HEK293 (cell line): ENCODE data around the gene PSMD9.

Source experiments
- CTCF ChIA-PET: fragments of 350-600 bp; formaldehyde crosslinking; extraction: SDS; loops from one replicate; lab custom pipeline; 2021; ENCODE audit warnings: antibody characterized with exemption; lab: Yijun Ruan, JAX
- POLR2A ChIA-PET: fragments of 300-600 bp; formaldehyde crosslinking; extraction: SDS; loops from one replicate; lab custom pipeline; 2020; ENCODE audit warnings: antibody characterized with exemption, inconsistent platforms; lab: Yijun Ruan, JAX
- H3K27ac ChIP-seq: fragments of 200-500 bp; sonication (Bioruptor generic); 2 replicates; pipeline ENCODE4 v1.5.1; 2014; ENCODE audit warnings: low read depth, low read length, control low read depth, inconsistent platforms; ENCODE audit errors: extremely low read depth
- H3K36me3 ChIP-seq, 2 experiments: fragments of 200-500 bp in 1 of 2; sonication (Bioruptor generic) in 1 of 2; 1 replicate in 1 of 2; 2 replicates in 1 of 2; pipeline ENCODE4 v1.5.1; 2014 to 2017; ENCODE audit warnings: inconsistent platforms in 2 of 2, low read length in 2 of 2; ENCODE audit not compliant: control insufficient read depth in 2 of 2, insufficient read depth in 1 of 2
- H3K4me1 ChIP-seq: fragments of 200-500 bp; sonication (Bioruptor generic); 2 replicates; pipeline ENCODE4 v1.5.1; 2014; ENCODE audit warnings: mild to moderate bottlenecking, low read length, inconsistent platforms; ENCODE audit not compliant: control insufficient read depth, insufficient read depth
- H3K4me3 ChIP-seq: 2 replicates; pipeline ENCODE4 v1.5.1; 2011; ENCODE audit warnings: low read depth, mild to moderate bottlenecking, control low read depth, low read length, moderate library complexity
- H3K9me3 ChIP-seq: fragments of 200-500 bp; sonication (Bioruptor generic); 2 replicates; pipeline ENCODE4 v1.5.1; 2014; ENCODE audit warnings: low read depth, low read length, inconsistent platforms; ENCODE audit not compliant: control insufficient read depth, insufficient read depth
- BCL11B ChIP-seq: fragments of 450-650 bp; formaldehyde crosslinking; IDR thresholded peaks from 2 replicates; pipeline ENCODE4 v1.5.1; 2016; ENCODE audit warnings: low read depth, missing biosample characterization, missing genetic modification characterization
- GLIS1 ChIP-seq: fragments of 450-650 bp; formaldehyde crosslinking; IDR thresholded peaks from 2 replicates; pipeline ENCODE4 v1.5.1; 2016; ENCODE audit warnings: missing biosample characterization, missing genetic modification characterization
- GLIS2 ChIP-seq: fragments of 450-650 bp; formaldehyde crosslinking; IDR thresholded peaks from 2 replicates; pipeline ENCODE4 v1.5.1; 2016; ENCODE audit warnings: missing biosample characterization, missing genetic modification characterization
- KLF7 ChIP-seq: fragments of 450-650 bp; formaldehyde crosslinking; IDR thresholded peaks from 2 replicates; pipeline ENCODE4 v1.5.1; 2016; ENCODE audit warnings: missing biosample characterization, missing genetic modification characterization, borderline replicate concordance
- SALL2 ChIP-seq: fragments of 450-650 bp; formaldehyde crosslinking; IDR thresholded peaks from 2 replicates; pipeline ENCODE4 v1.5.0; 2017; ENCODE audit warnings: missing biosample characterization, mild to moderate bottlenecking, missing genetic modification characterization, borderline replicate concordance
- TRIM28 ChIP-seq: IDR thresholded peaks from 2 replicates; pipeline ENCODE4 v1.6.1; 2011; ENCODE audit warnings: low read length, control low read depth, borderline replicate concordance
- YY1 ChIP-seq: fragments of 450-650 bp; formaldehyde crosslinking; IDR thresholded peaks from 2 replicates; pipeline ENCODE4 v1.5.1; 2018; ENCODE audit warnings: missing biosample characterization, missing genetic modification characterization
- ZIC2 ChIP-seq: fragments of 450-650 bp; formaldehyde crosslinking; IDR thresholded peaks from 2 replicates; pipeline ENCODE4 v1.5.1; 2016; ENCODE audit warnings: missing biosample characterization, missing genetic modification characterization
- ZNF10 ChIP-seq: fragments of 450-650 bp; formaldehyde crosslinking; IDR thresholded peaks from 2 replicates; pipeline ENCODE4 v1.5.1; 2017; ENCODE audit warnings: missing biosample characterization, missing genetic modification characterization
- ZNF112 ChIP-seq: fragments of 450-650 bp; formaldehyde crosslinking; IDR thresholded peaks from 2 replicates; pipeline ENCODE4 v1.5.0; 2017; ENCODE audit warnings: missing biosample characterization, missing genetic modification characterization
- ZNF146 ChIP-seq: fragments of 450-650 bp; formaldehyde crosslinking; IDR thresholded peaks from 2 replicates; pipeline ENCODE4 v1.5.1; 2016; ENCODE audit warnings: missing biosample characterization, missing genetic modification characterization
- ZNF184 ChIP-seq: fragments of 450-650 bp; IDR thresholded peaks from 2 replicates; pipeline ENCODE4 v1.5.1; 2018; ENCODE audit warnings: missing biosample characterization, mild to moderate bottlenecking, missing genetic modification characterization
- ZNF341 ChIP-seq: fragments of 450-650 bp; formaldehyde crosslinking; IDR thresholded peaks from 2 replicates; pipeline ENCODE4; 2016; ENCODE audit warnings: low read depth, missing biosample characterization, missing genetic modification characterization
- ZNF473 ChIP-seq: fragments of 450-650 bp; formaldehyde crosslinking; IDR thresholded peaks from 2 replicates; pipeline ENCODE4 v1.5.1; 2017; ENCODE audit warnings: missing biosample characterization, missing genetic modification characterization
- ZNF555 ChIP-seq: fragments of 450-650 bp; formaldehyde crosslinking; conservative IDR thresholded peaks from 2 replicates; pipeline ENCODE4 v1.5.1; 2017; ENCODE audit warnings: missing biosample characterization, mild to moderate bottlenecking, missing genetic modification characterization, inconsistent platforms
- ZNF558 ChIP-seq: fragments of 450-650 bp; formaldehyde crosslinking; IDR thresholded peaks from 2 replicates; pipeline ENCODE4 v1.5.1; 2016; ENCODE audit warnings: missing biosample characterization, missing genetic modification characterization
- ZNF830 ChIP-seq: fragments of 450-650 bp; IDR thresholded peaks from 2 replicates; pipeline ENCODE4 v1.5.0; 2018; ENCODE audit warnings: missing biosample characterization, missing genetic modification characterization, low read depth, mild to moderate bottlenecking, moderate library complexity
- TF ChIP-seq, protein P1 (sequence below): fragments of 450-650 bp; formaldehyde crosslinking; IDR thresholded peaks from 2 replicates; pipeline ENCODE4 v1.5.1; 2017; ENCODE audit warnings: missing biosample characterization, missing genetic modification characterization
- TF ChIP-seq, protein P2 (sequence below): fragments of 450-650 bp; formaldehyde crosslinking; IDR thresholded peaks from 2 replicates; pipeline ENCODE4 v1.5.1; 2016; ENCODE audit warnings: missing biosample characterization, missing genetic modification characterization
- TF ChIP-seq, protein P3 (sequence below): fragments of 450-650 bp; IDR thresholded peaks from 2 replicates; pipeline ENCODE4 v1.5.1; 2018; ENCODE audit warnings: missing biosample characterization, missing genetic modification characterization

PSMD9 gene

DNA sequence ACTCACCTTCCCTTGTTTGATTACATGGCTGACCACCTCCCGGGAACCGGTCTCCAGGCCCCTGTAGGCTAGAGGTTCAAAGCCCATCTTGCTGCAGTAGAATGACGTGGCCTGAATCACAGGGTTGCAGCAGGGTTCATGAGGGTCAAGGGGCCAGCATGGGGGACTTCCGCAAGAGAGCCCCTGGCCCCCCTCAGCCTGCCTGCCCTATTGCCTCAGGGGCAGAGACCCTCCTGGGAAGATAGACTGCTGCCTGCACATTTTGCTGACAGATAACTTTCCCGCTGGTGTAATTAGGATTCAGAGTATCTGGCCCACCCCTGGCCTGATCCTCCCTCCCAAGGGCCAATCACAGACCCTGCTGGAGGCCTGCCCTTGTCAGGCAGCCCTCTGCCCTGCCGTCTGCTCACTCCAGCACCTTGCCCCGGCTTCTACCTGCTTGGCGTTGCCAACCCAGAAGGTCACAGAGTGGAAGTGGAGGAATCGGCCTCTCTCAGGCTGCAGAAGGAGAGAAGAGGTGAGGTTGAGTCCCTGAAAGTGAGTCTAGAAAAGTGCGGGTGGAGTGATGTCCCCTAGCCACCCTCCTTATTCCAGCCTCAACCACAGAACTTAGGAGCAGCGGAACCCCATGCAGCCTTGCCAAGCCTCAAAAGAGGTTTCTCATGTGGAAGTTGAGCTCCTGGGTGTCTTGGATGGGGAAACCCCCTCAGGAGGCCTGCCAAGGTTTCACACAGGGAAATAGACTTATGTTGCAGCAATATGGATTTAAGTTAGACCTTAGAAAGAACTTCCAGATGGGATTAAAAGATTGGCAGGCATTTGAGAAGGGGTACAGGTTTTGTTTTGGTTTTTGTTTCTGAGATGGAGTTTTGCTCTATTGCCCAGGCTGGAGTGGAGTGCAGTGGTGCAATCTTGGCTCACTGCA, 31.0 kb upstream of the PSMD9 start:
- H3K9me3 ChIP-seq = no peaks in the 10 kb centered on the region
- no peak overlapping the region for H3K4me3 ChIP-seq
- POLR2A ChIA-PET = no interaction called here
- CTCF ChIA-PET = interaction anchor here (0.6 to 1.5 kb wide), 3 partner anchors 30 to 207 kb away, joined by 3 to 6 read pairs (median 3); no protein-coding TSS in a partner anchor
- no peaks in the 10 kb centered on the region for H3K36me3 ChIP-seq
- peaks cover 8% of the 10 kb centered on the region; the same call in 1 of the 2 replicates for H3K4me1 ChIP-seq
- TF ChIP-seq ZNF146 (tag by site-specific recombination) (no peak), ZNF341 (no peak), YY1 (tag by site-specific recombination) (no peak), KLF7 (tag by site-specific recombination) (no peak), GLIS1 (0 out of 2 replicates have a peak, but pooled peaks have one; percentile 37), ZNF830 (tag by site-specific recombination) (no peak), ZNF558 (tag by site-specific recombination) (no peak), ZNF10 (tag by site-specific recombination) (no peak), SALL2 (tag by site-specific recombination) (no peak), GLIS2 (0 out of 2 replicates have a peak, but pooled peaks have one; percentile 11), ZNF555 (tag by site-specific recombination) (no peak), ZIC2 (tag by site-specific recombination) (peak; percentile 35; the same call in 1 of the 2 replicates), TRIM28 (no peak)
- TF ChIP-seq, protein P1, sequence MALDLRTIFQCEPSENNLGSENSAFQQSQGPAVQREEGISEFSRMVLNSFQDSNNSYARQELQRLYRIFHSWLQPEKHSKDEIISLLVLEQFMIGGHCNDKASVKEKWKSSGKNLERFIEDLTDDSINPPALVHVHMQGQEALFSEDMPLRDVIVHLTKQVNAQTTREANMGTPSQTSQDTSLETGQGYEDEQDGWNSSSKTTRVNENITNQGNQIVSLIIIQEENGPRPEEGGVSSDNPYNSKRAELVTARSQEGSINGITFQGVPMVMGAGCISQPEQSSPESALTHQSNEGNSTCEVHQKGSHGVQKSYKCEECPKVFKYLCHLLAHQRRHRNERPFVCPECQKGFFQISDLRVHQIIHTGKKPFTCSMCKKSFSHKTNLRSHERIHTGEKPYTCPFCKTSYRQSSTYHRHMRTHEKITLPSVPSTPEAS (tag by site-specific recombination) = no peak
- TF ChIP-seq, protein P2, sequence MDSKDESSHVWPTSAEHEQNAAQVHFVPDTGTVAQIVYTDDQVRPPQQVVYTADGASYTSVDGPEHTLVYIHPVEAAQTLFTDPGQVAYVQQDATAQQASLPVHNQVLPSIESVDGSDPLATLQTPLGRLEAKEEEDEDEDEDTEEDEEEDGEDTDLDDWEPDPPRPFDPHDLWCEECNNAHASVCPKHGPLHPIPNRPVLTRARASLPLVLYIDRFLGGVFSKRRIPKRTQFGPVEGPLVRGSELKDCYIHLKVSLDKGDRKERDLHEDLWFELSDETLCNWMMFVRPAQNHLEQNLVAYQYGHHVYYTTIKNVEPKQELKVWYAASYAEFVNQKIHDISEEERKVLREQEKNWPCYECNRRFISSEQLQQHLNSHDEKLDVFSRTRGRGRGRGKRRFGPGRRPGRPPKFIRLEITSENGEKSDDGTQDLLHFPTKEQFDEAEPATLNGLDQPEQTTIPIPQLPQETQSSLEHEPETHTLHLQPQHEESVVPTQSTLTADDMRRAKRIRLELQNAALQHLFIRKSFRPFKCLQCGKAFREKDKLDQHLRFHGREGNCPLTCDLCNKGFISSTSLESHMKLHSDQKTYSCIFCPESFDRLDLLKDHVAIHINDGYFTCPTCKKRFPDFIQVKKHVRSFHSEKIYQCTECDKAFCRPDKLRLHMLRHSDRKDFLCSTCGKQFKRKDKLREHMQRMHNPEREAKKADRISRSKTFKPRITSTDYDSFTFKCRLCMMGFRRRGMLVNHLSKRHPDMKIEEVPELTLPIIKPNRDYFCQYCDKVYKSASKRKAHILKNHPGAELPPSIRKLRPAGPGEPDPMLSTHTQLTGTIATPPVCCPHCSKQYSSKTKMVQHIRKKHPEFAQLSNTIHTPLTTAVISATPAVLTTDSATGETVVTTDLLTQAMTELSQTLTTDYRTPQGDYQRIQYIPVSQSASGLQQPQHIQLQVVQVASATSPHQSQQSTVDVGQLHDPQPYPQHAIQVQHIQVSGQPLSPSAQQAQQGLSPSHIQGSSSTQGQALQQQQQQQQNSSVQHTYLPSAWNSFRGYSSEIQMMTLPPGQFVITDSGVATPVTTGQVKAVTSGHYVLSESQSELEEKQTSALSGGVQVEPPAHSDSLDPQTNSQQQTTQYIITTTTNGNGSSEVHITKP (tag by site-specific recombination) = no peak
- H3K27ac ChIP-seq = no peak overlapping the region

DNA sequence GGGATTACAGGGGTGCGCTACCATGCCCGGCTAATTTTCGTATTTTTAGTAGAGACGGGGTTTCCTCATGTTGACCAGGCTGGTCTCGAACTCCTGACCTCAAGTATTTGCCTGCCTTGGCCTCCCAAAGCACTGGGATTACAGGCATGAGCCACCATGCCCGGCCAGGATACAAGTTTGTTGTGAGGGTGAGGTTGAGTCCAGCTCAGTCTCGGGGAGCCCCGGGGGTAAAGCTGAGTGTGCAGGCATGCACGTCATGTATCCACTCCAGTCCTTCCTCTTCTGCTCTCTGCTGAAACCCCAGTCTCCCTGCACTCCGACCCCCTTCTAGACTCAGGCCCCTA, 30.3 kb upstream of the PSMD9 start:
- ChIA-PET CTCF (interaction anchor here (0.7 to 1.5 kb wide), 3 partner anchors 25 to 206 kb away, joined by 3 read pairs; no protein-coding TSS in a partner anchor), POLR2A (interaction anchor here (1.5 kb wide), 1 partner anchor 14 kb away, joined by 4 read pairs; no protein-coding TSS in a partner anchor)
- Histone ChIP-seq H3K4me3 (no peak overlapping the region), H3K4me1 (peaks cover 8% of the 10 kb centered on the region; the same call in 1 of the 2 replicates)
- TF ChIP-seq ZNF112 (tag by site-specific recombination) (no peak), ZNF473 (tag by site-specific recombination) (no peak), ZNF184 (tag by site-specific recombination) (no peak), BCL11B (tag by site-specific recombination) (no peak)
- TF ChIP-seq, protein P3, sequence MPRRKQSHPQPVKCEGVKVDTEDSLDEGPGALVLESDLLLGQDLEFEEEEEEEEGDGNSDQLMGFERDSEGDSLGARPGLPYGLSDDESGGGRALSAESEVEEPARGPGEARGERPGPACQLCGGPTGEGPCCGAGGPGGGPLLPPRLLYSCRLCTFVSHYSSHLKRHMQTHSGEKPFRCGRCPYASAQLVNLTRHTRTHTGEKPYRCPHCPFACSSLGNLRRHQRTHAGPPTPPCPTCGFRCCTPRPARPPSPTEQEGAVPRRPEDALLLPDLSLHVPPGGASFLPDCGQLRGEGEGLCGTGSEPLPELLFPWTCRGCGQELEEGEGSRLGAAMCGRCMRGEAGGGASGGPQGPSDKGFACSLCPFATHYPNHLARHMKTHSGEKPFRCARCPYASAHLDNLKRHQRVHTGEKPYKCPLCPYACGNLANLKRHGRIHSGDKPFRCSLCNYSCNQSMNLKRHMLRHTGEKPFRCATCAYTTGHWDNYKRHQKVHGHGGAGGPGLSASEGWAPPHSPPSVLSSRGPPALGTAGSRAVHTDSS (tag by site-specific recombination) = no peak
- TF ChIP-seq, all 188 proteins: peak for 0
- Histone ChIP-seq H3K27ac (no peak overlapping the region), H3K36me3 (no peaks in the 10 kb centered on the region), H3K9me3 (no peaks in the 10 kb centered on the region)
